ENCODE measurements around the gene KPNA6. TPM values are rescaled to one million over a fixed set of nuclear protein-coding genes. Genes with fewer than 3 reads are reported as not detected.

Gene KPNA6
- total and polyA plus RNA-seq, 9 of the 15 experiments (the other 6 are each of a cell fraction or from before 2014, with no cell fraction given) = 20.1 to 54.6 (median 32.2) TPM

- TF ChIP-seq NR2C1 (IDR thresholded peaks at IDR 0.05) = peak; percentile 98
- TF ChIP-seq NR2C1 (tag; IDR thresholded peaks at IDR 0.05) = peak; percentile 98
- 0 out of 2 replicates have a peak, but pooled peaks have one; percentile 28 for TF ChIP-seq ZBED1 (IDR thresholded peaks at IDR 0.05)
- TF ChIP-seq RFX1 (IDR thresholded peaks at IDR 0.05) = peak; percentile 98
- peak; percentile 64 for TF ChIP-seq CXXC5 (CRISPR knock-in tag; IDR thresholded peaks at IDR 0.05)
- peak; percentile 65; the same call in 1 of the 2 replicates for TF ChIP-seq ESRRA (IDR thresholded peaks at IDR 0.05; ENCODE audit: borderline replicate concordance, low read depth)
- no peak for TF ChIP-seq NCOA2 (IDR thresholded peaks at IDR 0.05; ENCODE audit: partially characterized antibody in 2 of 2)
- no peak for TF ChIP-seq RCOR1 (IDR thresholded peaks at IDR 0.05; ENCODE audit: borderline replicate concordance in 1 of 2, low read depth in 2 of 2, low read length in 2 of 2)
- no peak for TF ChIP-seq ZBTB8A (IDR thresholded peaks at IDR 0.05; ENCODE audit: partially characterized antibody)
- no peak; the same call in 1 of the 2 replicates for TF ChIP-seq POLR2H (tag; IDR thresholded peaks at IDR 0.05; ENCODE audit: low read depth)
- TF ChIP-seq UBTF (IDR thresholded peaks at IDR 0.05; ENCODE audit: borderline replicate concordance in 1 of 2, low read depth in 2 of 2, low read length in 2 of 2) = no peak
- TF ChIP-seq RBM17 (IDR thresholded peaks at IDR 0.05; ENCODE audit: borderline replicate concordance, low read depth, low read length) = no peak
- TF ChIP-seq CCNT2 (IDR thresholded peaks at IDR 0.05; ENCODE audit: borderline replicate concordance, extremely low read depth, insufficient read length, low read depth, low read length) = no peak
- peak; percentile 79; the same call in 1 of the 2 replicates for TF ChIP-seq KLF1 (tag; IDR thresholded peaks at IDR 0.05)
- no peak for TF ChIP-seq RUNX1 (IDR thresholded peaks at IDR 0.05; ENCODE audit: low read depth)
- no peak for TF ChIP-seq BCOR (IDR thresholded peaks at IDR 0.05)
- 0 out of 2 replicates have a peak, but pooled peaks have one; percentile 16 for TF ChIP-seq DPF2 (IDR thresholded peaks at IDR 0.05)
- TF ChIP-seq ZNF407 (IDR thresholded peaks at IDR 0.05; ENCODE audit: low read depth) = no peak
- TF ChIP-seq ZNF146 (CRISPR knock-in tag; IDR thresholded peaks at IDR 0.05; ENCODE audit: unreplicated experiment) = no peak
These were observed 114.3 kb downstream of the KPNA6 start, which contains the start of the genes EIF3I and TMEM234 (continued) for GRCh38 chr1:32221980-32222755.
